Muscle of leg (tissue), 11 donors: ENCODE results near the gene NCOA4. TPM values are rescaled to one million over a fixed set of nuclear protein-coding genes. Genes with fewer than 3 reads are reported as not detected.
"Not testable (repeated sequence)": the region's sequence is repeated elsewhere in the genome, so short reads cannot be mapped to it uniquely, and the experiment has no call there.

Experiments used
- DNase-seq: peaks from one replicate; pipeline ENCODE4 v3.0.0; 2013
- H3K27ac ChIP-seq: one replicate; pipeline ENCODE4 v1.5.1; 2013; ENCODE audit warnings: mild to moderate bottlenecking, low read length, control low read depth
- H3K27me3 ChIP-seq: one replicate; pipeline ENCODE4 v1.6.1; 2013; ENCODE audit warnings: low read length; ENCODE audit not compliant: control insufficient read depth, insufficient read depth
- H3K36me3 ChIP-seq: one replicate; pipeline ENCODE4 v1.6.1; 2013; ENCODE audit warnings: low read length; ENCODE audit not compliant: control insufficient read depth, insufficient read depth
- H3K4me1 ChIP-seq: one replicate; pipeline ENCODE4 v1.6.1; 2013; ENCODE audit warnings: low read length; ENCODE audit not compliant: control insufficient read depth, insufficient read depth
- H3K4me3 ChIP-seq: one replicate; pipeline ENCODE4 v1.5.1; 2013; ENCODE audit warnings: low read length, control low read depth
- H3K9me3 ChIP-seq: replicated peaks from 2 replicates; pipeline ENCODE4 v1.6.1; 2013; ENCODE audit warnings: low read depth, low read length; ENCODE audit not compliant: control insufficient read depth
- WGBS: methylation state at CpG from one replicate; pipeline ENCODE4 v1.1.5; 2013; ENCODE audit warnings: missing lambda C conversion rate; ENCODE audit not compliant: insufficient coverage; 5-methylcytosine and 5-hydroxymethylcytosine counted together
- polyA plus RNA-seq, 8 donors: library from polyadenylated mRNA; unstranded; fragments of 120-200 nt; gene quantifications; one replicate each; pipeline versions ENCODE4 v1.2.1 to v1.2.3, GENCODE V29; 2013; ENCODE audit warnings: inconsistent platforms in 1 of 8, low replicate concordance in 1 of 8; ENCODE audit not compliant: insufficient read length in 8 of 8, insufficient read depth in 1 of 8
- total RNA-seq: library from RNA; stranded (reverse); fragments of 120-200 nt; gene quantifications from one replicate; pipeline ENCODE4 v1.2.4, GENCODE V29; 2013

Gene NCOA4
- total and polyA plus RNA-seq, 9 donors, result 95.3 to 135 (median 119) TPM

DNA sequence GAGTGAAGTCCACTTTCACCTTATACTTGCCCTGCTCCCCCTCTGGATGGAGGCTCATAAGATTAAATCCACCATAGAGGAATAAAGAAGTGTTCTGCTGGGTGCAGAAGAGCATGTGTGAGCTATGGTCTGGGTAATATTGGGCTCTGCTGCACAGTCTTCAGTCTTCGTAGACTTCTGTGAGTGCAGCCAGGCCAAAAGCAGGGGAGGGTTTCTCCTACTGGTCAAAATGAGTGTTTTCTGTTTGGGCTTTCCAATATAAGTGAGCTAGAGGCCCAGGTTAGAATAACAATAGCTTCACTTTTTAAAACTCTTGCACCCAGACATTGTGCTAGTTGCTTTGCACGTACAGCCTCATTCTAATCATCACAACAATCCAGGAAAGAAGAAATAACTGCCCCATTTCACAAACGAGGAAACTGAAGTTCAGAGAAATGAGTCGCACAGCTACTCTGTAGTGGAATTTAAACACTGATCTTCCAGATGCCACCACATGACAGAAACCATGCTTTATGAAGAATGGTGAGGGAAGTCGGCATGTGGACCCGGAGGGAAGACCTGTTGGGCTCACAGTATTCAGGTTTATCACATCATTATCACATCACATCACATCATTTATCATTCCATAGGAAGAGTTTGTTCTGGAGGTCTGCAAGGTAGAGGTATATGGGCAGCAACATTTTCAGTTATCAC, 39.5 kb upstream of the NCOA4 start:
- Histone ChIP-seq H3K4me3 (no peak overlapping the region), H3K36me3 (no peaks in the 10 kb centered on the region), H3K9me3 (no peaks in the 10 kb centered on the region), H3K27ac (no peak overlapping the region), H3K27me3 (no peaks in the 10 kb centered on the region), H3K4me1 (no peaks in the 10 kb centered on the region)
- WGBS, result 73% methylated on average over 2 of the region's 6 CpGs
- DNase-seq, result no peak

DNA sequence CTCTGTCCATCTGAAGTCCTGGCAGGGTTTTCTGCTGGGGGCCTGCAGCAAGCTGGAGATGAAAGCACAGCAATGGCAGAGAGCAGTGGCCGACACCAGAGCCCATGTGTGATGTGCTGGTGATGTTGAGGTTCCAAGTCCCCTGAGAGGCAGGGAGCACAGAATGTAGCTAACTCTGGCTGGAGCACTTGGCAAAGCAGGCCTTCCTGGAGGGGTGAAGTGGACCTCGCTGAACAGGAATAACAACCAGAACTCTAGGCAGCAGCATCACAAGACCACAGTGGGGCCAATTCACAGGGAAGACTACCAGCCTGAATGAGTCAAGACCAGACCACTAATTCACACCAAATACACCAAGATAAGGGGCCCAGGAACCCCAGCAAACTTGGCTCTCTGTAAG, 38.5 kb upstream of the NCOA4 start:
- Histone ChIP-seq H3K27ac (no peak overlapping the region), H3K4me3 (no peak overlapping the region), H3K36me3 (no peaks in the 10 kb centered on the region), H3K9me3 (no peaks in the 10 kb centered on the region), H3K4me1 (no peaks in the 10 kb centered on the region), H3K27me3 (no peaks in the 10 kb centered on the region)
- DNase-seq, result no peak
- WGBS, result 57% methylated on average over 1 of the region's 2 CpGs

DNA sequence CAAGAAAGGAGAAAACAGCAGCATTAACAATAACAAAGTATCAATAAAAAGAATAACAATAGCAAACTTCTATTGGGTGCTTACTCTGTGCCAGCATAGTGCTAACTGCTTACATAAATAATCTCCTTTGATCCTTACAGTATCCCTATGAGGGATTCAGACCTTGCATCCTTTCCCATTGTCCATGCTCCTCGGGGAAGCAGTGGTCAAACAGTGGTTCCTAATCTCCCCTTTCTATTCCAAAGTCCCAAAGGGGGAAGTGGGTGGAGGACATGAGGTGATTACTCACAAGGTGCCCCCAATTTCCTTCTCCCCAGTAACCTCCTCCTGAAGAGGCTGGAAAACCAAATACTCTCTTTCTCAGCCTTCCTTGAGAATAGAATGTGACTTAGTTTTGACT, 37.7 kb upstream of the NCOA4 start:
- Histone ChIP-seq H3K27ac (no peak overlapping the region), H3K36me3 (no peaks in the 10 kb centered on the region), H3K4me3 (no peak overlapping the region), H3K27me3 (no peaks in the 10 kb centered on the region), H3K4me1 (no peaks in the 10 kb centered on the region), H3K9me3 (no peaks in the 10 kb centered on the region)
- WGBS, result no CpG with 5 or more reads among the region's 1 CpG
- DNase-seq, result no peak

DNA sequence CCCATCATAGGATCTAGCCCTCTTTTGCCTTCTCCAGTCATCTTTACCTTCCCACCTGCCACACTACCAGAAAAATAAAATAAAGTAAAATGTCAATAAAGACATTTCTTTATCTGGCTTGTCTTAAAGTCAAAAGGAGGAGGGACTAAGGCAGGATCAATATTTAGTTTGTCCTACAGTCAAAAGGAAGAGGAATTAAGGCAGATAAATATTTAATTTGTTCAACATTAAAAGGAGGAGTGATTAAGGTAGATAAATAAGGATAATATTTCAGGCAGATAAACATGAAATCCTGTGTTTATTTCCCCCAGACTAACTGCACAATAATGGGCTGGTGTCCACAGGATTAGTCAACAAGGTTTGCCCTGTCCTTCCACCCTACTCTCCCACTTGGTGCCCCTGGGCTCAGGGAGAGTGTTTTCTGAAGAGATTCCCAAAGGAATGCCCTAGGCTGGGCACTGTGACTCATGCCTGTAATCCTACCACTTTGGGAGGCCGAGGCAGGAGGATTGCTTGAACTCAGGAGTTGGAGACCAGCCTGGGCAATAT, 33.9 kb upstream of the NCOA4 start:
- Histone ChIP-seq H3K27me3 (no peaks in the 10 kb centered on the region), H3K36me3 (no peaks in the 10 kb centered on the region)
- no CpG with 5 or more reads among the region's 1 CpG for WGBS

DNA sequence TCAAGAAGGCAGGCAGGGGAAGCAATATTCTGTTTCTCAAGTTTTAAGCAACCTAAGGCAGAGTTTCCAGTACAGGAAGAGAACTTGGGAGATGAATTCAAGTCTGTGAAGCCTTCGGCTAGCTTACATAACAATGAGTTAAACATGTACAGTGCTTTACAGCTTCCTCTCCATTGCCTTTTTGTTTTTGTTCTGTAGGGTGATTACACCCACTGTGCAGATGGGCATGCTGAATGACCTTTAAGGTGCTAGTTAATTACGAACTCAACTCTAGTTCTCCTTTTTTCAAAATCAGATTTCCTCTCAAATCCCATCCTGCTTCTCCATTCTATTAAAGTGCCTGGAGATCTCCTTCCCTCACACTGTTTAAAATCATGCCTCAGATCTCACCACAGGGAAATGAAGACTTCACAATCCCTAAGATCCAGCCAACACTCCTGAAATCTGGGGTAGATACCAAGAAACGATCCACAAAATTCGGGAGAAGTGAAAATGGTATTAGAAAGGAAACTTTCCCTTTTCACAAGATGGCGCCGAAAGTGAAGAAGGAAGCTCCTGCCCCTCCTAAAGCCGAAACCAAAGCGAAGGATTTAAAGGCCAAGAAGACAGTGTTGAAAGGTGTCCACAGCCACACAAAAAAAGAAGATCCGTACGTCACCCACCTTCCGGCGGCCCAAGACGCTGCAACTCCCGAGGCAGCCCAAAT, 32.5 kb upstream of the NCOA4 start:
- WGBS, result 78% methylated on average over 9 of the region's 14 CpGs
- H3K4me1 ChIP-seq, result no peaks in the 10 kb centered on the region
- H3K9me3 ChIP-seq, result no peaks in the 10 kb centered on the region

More for the DNA sequence above, 33.9 kb upstream of the NCOA4 start:
- Histone ChIP-seq H3K4me1 (no peaks in the 10 kb centered on the region), H3K4me3 (no peak overlapping the region), H3K27ac (no peak overlapping the region), H3K9me3 (no peaks in the 10 kb centered on the region)
- DNase-seq, result no peak

DNA sequence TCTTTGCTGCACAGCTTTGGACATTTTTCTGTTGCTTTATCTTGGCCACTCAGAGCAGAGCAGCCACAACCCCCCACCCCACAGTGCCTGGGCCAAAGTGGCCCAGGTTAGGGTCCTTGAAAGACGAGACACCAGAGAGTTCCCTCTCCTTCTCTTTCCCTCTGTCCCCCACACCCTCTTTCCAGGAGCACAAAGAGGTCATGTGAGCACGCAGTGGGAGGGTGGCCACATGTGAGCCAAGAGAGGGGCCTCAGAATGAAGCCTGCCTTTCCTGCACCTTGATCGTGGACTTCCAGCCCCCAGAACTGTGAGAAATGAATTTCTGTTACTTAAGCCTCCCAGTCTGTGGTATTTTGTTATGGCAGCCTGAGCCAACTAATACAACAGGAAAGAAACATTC, 30.3 kb upstream of the NCOA4 start:
- no peaks in the 10 kb centered on the region for H3K27me3 ChIP-seq

More for the DNA sequence above, 32.5 kb upstream of the NCOA4 start:
- Histone ChIP-seq H3K27ac (no peak overlapping the region), H3K36me3 (no peaks in the 10 kb centered on the region), H3K27me3 (no peaks in the 10 kb centered on the region), H3K4me3 (no peak overlapping the region)
- DNase-seq, result no peak

DNA sequence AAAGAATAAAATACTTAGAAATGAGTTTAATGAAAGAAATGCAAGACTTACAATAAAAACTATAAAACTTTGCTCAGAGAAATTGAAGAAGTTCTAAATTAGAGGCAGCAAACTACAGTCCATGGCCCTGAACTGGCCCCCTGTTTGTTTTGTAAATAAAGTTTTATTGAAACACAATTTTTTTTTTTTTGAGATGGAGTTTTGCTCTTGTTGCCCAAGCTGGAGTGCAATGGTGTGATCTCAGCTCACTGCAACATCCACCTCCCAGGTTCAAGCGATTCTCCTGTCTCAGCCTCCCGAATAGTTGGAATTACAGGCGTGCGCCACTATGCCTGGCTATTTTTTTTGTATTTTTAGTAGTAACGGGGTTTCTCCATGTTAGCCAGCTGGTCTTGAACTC, 27.5 kb upstream of the NCOA4 start:
- H3K4me3 ChIP-seq, DNase-seq, H3K27ac ChIP-seq, H3K9me3 ChIP-seq, H3K4me1 ChIP-seq, H3K36me3 ChIP-seq, H3K27me3 ChIP-seq: not testable (repeated sequence)
- WGBS, result 86% methylated on average over 1 of the region's 5 CpGs

More for the DNA sequence above, 30.3 kb upstream of the NCOA4 start:
- H3K36me3 ChIP-seq, result no peaks in the 10 kb centered on the region
- no peak overlapping the region for H3K27ac ChIP-seq
- no peak for DNase-seq
- H3K9me3 ChIP-seq, result no peaks in the 10 kb centered on the region
- no peaks in the 10 kb centered on the region for H3K4me1 ChIP-seq
- no peak overlapping the region for H3K4me3 ChIP-seq
- WGBS, result 0% methylated on average over 1 of the region's 3 CpGs

DNA sequence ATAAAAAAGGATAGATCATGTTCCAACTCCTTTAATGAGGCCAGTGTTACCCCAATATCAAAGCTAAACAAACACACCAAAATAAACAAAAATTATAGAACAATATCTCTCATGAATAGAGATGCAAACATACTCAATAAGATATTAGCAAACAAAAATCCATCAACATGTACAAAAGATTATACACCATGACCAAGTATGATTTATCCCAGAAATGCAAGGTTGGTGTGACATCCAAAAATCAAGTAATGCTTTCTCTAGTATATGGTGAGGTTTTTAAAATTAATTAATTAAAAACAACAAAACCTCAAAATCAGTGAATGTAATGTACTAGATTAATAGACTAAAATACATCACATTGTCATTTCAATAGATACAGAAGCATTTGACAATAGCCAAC, 26.6 kb upstream of the NCOA4 start:
- no peaks in the 10 kb centered on the region for H3K4me1 ChIP-seq
- DNase-seq, result no peak
- no peaks in the 10 kb centered on the region for H3K27me3 ChIP-seq
- no peak overlapping the region for H3K27ac ChIP-seq
- H3K4me3 ChIP-seq, result no peak overlapping the region
- no peaks in the 10 kb centered on the region for H3K9me3 ChIP-seq
- no peaks in the 10 kb centered on the region for H3K36me3 ChIP-seq

DNA sequence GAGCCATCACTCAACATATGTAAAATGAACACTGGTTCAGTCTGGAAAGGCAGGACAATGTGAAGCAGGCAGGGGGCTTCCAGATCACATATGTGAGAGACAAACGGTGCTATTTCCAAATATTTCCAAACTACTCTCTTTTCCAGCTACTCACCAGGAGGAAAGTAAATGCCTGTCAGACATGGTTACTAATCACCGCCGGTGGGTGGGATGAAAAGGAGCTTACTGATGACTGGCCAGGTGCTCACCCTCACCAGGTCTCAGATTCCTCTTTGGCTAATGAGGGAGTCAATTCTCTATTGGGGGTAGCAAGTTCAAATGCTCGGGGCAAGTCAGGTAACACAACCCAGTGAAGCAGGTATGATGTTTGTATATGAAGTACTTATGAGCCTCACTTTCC, 25.3 kb upstream of the NCOA4 start:
- WGBS, result no CpG with 5 or more reads among the region's 4 CpGs
- H3K27ac ChIP-seq, result no peak overlapping the region
- no peaks in the 10 kb centered on the region for H3K27me3 ChIP-seq

DNA sequence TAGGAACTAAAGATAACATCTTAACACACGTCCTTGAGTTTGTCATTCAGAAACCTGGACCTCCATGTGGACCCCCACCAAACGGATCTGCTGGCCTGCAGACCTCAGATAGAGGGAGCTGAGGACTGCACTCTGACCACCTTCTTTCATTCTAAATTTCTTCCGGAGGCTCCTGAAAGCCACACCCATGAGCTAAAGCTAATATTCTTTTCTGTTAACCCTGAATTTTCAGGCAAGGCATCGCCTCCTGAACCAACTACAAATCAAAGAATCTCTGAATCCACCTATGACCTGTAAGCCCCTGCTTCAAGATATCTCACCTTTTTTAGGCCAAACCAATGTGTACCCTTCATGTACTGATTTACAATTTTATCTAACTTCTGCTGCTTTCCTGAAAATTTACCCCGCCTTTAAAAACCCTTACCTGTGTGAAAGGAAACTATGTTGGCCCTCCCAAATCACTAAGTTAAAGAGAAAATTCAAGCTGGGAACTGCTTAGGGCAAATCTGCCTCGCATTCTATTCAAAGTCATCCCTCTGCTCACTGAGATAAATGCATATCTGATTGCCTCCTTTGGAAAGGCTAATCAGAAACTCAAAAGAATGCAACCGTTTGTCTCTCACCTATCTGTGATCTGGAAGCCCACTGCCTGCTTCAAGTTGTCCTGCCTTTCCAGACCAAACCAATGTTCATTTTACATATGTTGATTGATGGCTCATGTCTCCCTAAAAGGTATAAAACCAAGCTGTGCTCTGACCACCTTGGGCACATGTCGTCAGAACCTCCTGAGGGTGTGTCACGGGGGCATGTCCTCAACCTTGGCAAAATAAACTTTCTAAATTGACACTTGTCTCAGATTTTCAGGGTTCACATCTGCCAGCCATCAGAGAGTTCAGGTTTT, 23.4 kb upstream of the NCOA4 start:
- Histone ChIP-seq H3K27me3 (no peaks in the 10 kb centered on the region), H3K4me3 (no peak overlapping the region), H3K27ac (no peak overlapping the region), H3K36me3 (no peaks in the 10 kb centered on the region), H3K9me3 (no peaks in the 10 kb centered on the region), H3K4me1 (no peaks in the 10 kb centered on the region)
- WGBS, result 47% methylated on average over 8 of the region's 9 CpGs
- DNase-seq, result no peak

More for the DNA sequence above, 25.3 kb upstream of the NCOA4 start:
- H3K4me1 ChIP-seq, result no peaks in the 10 kb centered on the region
- H3K4me3 ChIP-seq, result no peak overlapping the region
- no peaks in the 10 kb centered on the region for H3K9me3 ChIP-seq
- DNase-seq, result no peak
- no peaks in the 10 kb centered on the region for H3K36me3 ChIP-seq
